Measurements from ENCODE around the gene DAB2. TPM values are rescaled to one million over a fixed set of nuclear protein-coding genes. Genes with fewer than 3 reads are reported as not detected.

Gene DAB2
- total RNA-seq, 2 donors from 2014 or later, result 12.3 to 23.8 TPM

DNA sequence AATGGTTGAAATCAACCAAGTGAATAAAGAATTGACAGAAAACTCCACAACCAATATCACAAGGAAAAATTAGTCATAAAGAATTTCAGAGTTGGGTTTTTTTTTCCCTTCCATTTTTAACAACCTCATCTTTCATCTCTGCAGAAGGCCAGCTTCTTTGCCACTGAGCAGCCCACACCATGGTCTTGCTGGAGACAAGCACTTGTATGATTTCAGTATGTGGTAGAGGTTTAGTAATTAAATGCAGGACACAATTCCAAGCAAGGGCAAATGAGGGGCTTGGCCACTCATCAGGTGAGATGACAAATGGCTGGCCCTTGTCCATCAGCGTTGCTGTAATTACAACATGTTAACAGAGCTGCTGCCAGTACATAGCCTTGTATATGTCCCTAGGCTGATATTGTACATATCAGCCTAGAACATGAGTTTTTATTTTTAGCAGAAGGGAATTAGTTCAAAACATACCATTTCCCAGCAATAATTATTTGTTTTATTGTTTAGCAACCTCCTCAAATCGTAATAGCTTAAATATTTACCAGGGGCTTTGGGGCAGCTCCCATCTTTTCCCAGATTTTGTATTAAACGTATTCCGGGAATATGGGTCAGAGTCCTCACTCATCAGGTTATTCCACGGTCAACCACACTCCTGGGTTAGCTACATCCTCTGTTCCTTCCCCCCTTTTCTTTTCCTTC is 55.5 kb downstream of the DAB2 start:
- H3K27me3 Mint-ChIP-seq (ENCODE audit: insufficient read depth), result no peaks in the 10 kb centered on the region
- Histone ChIP-seq H3K9ac (ENCODE audit: extremely low read depth, low read length, poor library complexity, severe bottlenecking) (no peak overlapping the region), H3K27me3 (ENCODE audit: control insufficient read depth, insufficient read depth, low read length, poor library complexity, severe bottlenecking) (no peaks in the 10 kb centered on the region), H3K4me1 (ENCODE audit: control insufficient read depth, insufficient read depth, low read length) (no peaks in the 10 kb centered on the region), H3K36me3 (ENCODE audit: control insufficient read depth, insufficient read depth, low read length) (peaks cover 25% of the 10 kb centered on the region), H3K9me3 (ENCODE audit: control insufficient read depth, low read length) (no peaks in the 10 kb centered on the region), H3K4me3 (ENCODE audit: low read length) (no peak overlapping the region), H3K27ac (ENCODE audit: low read depth, low read length) (no peak overlapping the region)
- no peak overlapping the region for H3K27ac Mint-ChIP-seq
- H3K9me3 Mint-ChIP-seq, result no peaks in the 10 kb centered on the region
- H3K36me3 Mint-ChIP-seq (ENCODE audit: low read depth), result peaks cover 13% of the 10 kb centered on the region
- H3K4me1 Mint-ChIP-seq, result peaks cover 15% of the 10 kb centered on the region
- TF ChIP-seq, protein P1, sequence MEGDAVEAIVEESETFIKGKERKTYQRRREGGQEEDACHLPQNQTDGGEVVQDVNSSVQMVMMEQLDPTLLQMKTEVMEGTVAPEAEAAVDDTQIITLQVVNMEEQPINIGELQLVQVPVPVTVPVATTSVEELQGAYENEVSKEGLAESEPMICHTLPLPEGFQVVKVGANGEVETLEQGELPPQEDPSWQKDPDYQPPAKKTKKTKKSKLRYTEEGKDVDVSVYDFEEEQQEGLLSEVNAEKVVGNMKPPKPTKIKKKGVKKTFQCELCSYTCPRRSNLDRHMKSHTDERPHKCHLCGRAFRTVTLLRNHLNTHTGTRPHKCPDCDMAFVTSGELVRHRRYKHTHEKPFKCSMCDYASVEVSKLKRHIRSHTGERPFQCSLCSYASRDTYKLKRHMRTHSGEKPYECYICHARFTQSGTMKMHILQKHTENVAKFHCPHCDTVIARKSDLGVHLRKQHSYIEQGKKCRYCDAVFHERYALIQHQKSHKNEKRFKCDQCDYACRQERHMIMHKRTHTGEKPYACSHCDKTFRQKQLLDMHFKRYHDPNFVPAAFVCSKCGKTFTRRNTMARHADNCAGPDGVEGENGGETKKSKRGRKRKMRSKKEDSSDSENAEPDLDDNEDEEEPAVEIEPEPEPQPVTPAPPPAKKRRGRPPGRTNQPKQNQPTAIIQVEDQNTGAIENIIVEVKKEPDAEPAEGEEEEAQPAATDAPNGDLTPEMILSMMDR (conservative IDR thresholded peaks at IDR 0.05), result no peak
- no peak overlapping the region for H3K4me3 Mint-ChIP-seq
- DNase-seq, result no peak
- WGBS, 2 experiments (ENCODE audit: insufficient coverage in 1 of 2, insufficient read length in 1 of 2), result 91 to 97% methylated on average over 5 of the region's 5 CpGs

DNA sequence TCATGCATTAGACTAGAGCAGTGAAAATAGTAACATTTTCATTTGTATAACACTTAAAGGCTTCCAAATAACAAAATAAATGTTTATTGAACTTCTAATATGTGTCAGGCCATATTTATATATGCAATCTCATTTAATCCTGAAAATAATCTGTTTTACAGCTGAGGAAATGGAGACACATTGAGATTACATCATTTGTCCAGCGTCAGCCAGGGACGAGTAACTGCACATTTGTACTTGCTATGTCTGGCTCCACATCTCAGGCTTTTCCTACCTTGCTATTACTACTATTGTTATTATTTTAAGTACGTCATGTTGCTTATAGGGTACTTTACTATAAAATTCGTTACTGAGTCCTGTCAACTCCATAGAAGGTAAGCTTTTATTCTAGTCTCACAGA is 56.7 kb downstream of the DAB2 start:
- TF ChIP-seq, protein P1 (conservative IDR thresholded peaks at IDR 0.05), result no peak
- no peaks in the 10 kb centered on the region for H3K4me1 ChIP-seq (ENCODE audit: control insufficient read depth, insufficient read depth, low read length)
- H3K27ac Mint-ChIP-seq, result no peak overlapping the region
- no peak overlapping the region for H3K4me3 Mint-ChIP-seq
- no peaks in the 10 kb centered on the region for H3K9me3 ChIP-seq (ENCODE audit: control insufficient read depth, low read length)
- DNase-seq, result no peak
- no peak overlapping the region for H3K27ac ChIP-seq (ENCODE audit: low read depth, low read length)
- no peak overlapping the region for H3K9ac ChIP-seq (ENCODE audit: extremely low read depth, low read length, poor library complexity, severe bottlenecking)
- H3K27me3 ChIP-seq (ENCODE audit: control insufficient read depth, insufficient read depth, low read length, poor library complexity, severe bottlenecking), result no peaks in the 10 kb centered on the region
- peaks cover 9% of the 10 kb centered on the region for H3K4me1 Mint-ChIP-seq
- 94% methylated on average over 4 of the region's 4 CpGs; no CpG with 5 or more reads in 1 of the 2 experiments for WGBS, 2 experiments (ENCODE audit: insufficient coverage in 1 of 2, insufficient read length in 1 of 2)
- H3K4me3 ChIP-seq (ENCODE audit: low read length), result no peak overlapping the region
- no peaks in the 10 kb centered on the region for H3K9me3 Mint-ChIP-seq
- H3K36me3 ChIP-seq (ENCODE audit: control insufficient read depth, insufficient read depth, low read length), result peaks cover 15% of the 10 kb centered on the region
- H3K36me3 Mint-ChIP-seq (ENCODE audit: low read depth), result peaks cover 7% of the 10 kb centered on the region
- no peaks in the 10 kb centered on the region for H3K27me3 Mint-ChIP-seq (ENCODE audit: insufficient read depth)

DNA sequence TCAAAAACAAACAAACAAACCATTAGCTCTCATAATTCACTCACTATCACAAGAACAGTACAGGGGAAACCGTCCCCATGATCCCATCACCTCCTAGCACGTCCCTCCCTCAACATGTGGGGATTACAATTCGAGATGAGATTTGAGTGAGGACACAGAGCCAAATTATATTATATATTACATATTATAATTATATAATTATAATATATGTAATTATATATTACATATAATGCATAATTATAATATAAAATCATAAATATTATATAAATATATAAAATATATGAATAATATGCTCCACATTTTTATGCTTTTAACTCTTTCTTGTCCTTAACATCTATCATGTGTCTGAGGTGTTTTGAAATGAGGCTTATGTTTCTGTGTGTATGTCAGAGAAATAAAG is 57.1 kb downstream of the DAB2 start:
- Mint-ChIP-seq H3K36me3 (ENCODE audit: low read depth) (peaks cover 5% of the 10 kb centered on the region), H3K4me3 (no peak overlapping the region), H3K27me3 (ENCODE audit: insufficient read depth) (no peaks in the 10 kb centered on the region), H3K9me3 (no peaks in the 10 kb centered on the region), H3K27ac (no peak overlapping the region), H3K4me1 (peaks cover 8% of the 10 kb centered on the region)
- no peaks in the 10 kb centered on the region for H3K27me3 ChIP-seq (ENCODE audit: control insufficient read depth, insufficient read depth, low read length, poor library complexity, severe bottlenecking)
- no peak overlapping the region for H3K4me3 ChIP-seq (ENCODE audit: low read length)
- WGBS, 2 experiments (ENCODE audit: insufficient coverage in 1 of 2, insufficient read length in 1 of 2), result 89% methylated on average over 2 of the region's 3 CpGs; no CpG with 5 or more reads in 1 of the 2 experiments
- TF ChIP-seq, protein P1 (conservative IDR thresholded peaks at IDR 0.05), result no peak
- DNase-seq, result no peak
- H3K9me3 ChIP-seq (ENCODE audit: control insufficient read depth, low read length), result no peaks in the 10 kb centered on the region
- no peaks in the 10 kb centered on the region for H3K4me1 ChIP-seq (ENCODE audit: control insufficient read depth, insufficient read depth, low read length)
- H3K36me3 ChIP-seq (ENCODE audit: control insufficient read depth, insufficient read depth, low read length), result peaks cover 12% of the 10 kb centered on the region
- no peak overlapping the region for H3K9ac ChIP-seq (ENCODE audit: extremely low read depth, low read length, poor library complexity, severe bottlenecking)
- H3K27ac ChIP-seq (ENCODE audit: low read depth, low read length), result no peak overlapping the region
